A549 (cell line): ENCODE measurements around the gene PLA2G4A. TPM values are rescaled to one million over a fixed set of nuclear protein-coding genes. Genes with fewer than 3 reads are reported as not detected.
"Not testable (repeated sequence)": the region's sequence is repeated elsewhere in the genome, so short reads cannot be mapped to it uniquely, and the experiment has no call there.

ENCODE experiments used
- ATAC-seq, 2 experiments: fragments of 200-7000 bp in 1 of 2; fragments of >200 bp in 1 of 2; cut with Nextera tagmentation in 1 of 2; cut with Tn5 transposase in 1 of 2; 3 replicates each; pipeline versions ENCODE4 v1.8.0 to v1.9.1; 2018 to 2020; ENCODE audit warnings: mild to moderate bottlenecking in 1 of 2, moderate library complexity in 1 of 2
- CTCF ChIA-PET: fragments of 300-600 bp; sonication (Branson Sonifier 250); formaldehyde crosslinking; extraction: SDS; loops from one replicate; lab custom pipeline; 2021; ENCODE audit warnings: antibody characterized with exemption, inconsistent platforms; lab: Yijun Ruan, JAX
- POLR2A ChIA-PET: fragments of 350-600 bp; formaldehyde crosslinking; extraction: SDS; loops from one replicate; lab custom pipeline; 2021; ENCODE audit warnings: antibody characterized with exemption, inconsistent platforms; lab: Yijun Ruan, JAX
- DNase-seq, 2 experiments: peaks; one replicate each; pipeline versions ENCODE4 v3.0.0 to v3.0.0-alpha.2; 2011 to 2016; ENCODE audit warnings: low read depth in 1 of 2, low spot score in 1 of 2
- FAIRE-seq: peaks from 2 replicates; lab custom pipeline; 2011; peaks lifted over from hg19 to GRCh38; lab: Jason Lieb, UNC
- H3K27ac ChIP-seq, 2 experiments: fragments of >200 bp; sonication (Bioruptor Twin); formaldehyde crosslinking; 3 replicates each; pipeline ENCODE4 v1.5.1; 2016 to 2017
- H3K4me1 ChIP-seq: fragments of >200 bp; sonication (Bioruptor Twin); formaldehyde crosslinking; 3 replicates; pipeline ENCODE4 v1.6.1; 2016
- H3K4me2 ChIP-seq: fragments of >200 bp; sonication (Bioruptor Twin); formaldehyde crosslinking; 3 replicates; pipeline ENCODE4 v1.6.1; 2016
- H3K4me3 ChIP-seq: fragments of >200 bp; sonication (Bioruptor Twin); formaldehyde crosslinking; 3 replicates; pipeline ENCODE4 v1.5.1; 2016
- H3K9me3 ChIP-seq: fragments of >200 bp; sonication (Bioruptor Twin); formaldehyde crosslinking; 3 replicates; pipeline ENCODE4 v1.6.1; 2016
- CHD2 ChIP-seq: fragments of 150-350 bp; IDR thresholded peaks from 2 replicates; pipeline ENCODE4 v1.6.1; 2014; ENCODE audit warnings: low read length; ENCODE audit not compliant: partially characterized antibody
- CTCF ChIP-seq: fragments of >200 bp; sonication (Bioruptor Twin); formaldehyde crosslinking; IDR thresholded peaks from 3 replicates; pipeline ENCODE4 v1.5.1; 2016
- MAFK ChIP-seq: fragments of 450-650 bp; IDR thresholded peaks from 2 replicates; pipeline ENCODE4 v1.6.1; 2014; ENCODE audit not compliant: partially characterized antibody
- RAD21 ChIP-seq, 2 experiments: fragments of >200 bp in 1 of 2; sonication (Bioruptor Twin) in 1 of 2; formaldehyde crosslinking in 1 of 2; IDR thresholded peaks in 1 of 2; conservative IDR thresholded peaks in 1 of 2; 2 replicates in 1 of 2; 3 replicates in 1 of 2; pipeline ENCODE4 v1.6.1; 2012 to 2018; ENCODE audit warnings: inconsistent platforms in 1 of 2
- RFX5 ChIP-seq: fragments of 450-650 bp; IDR thresholded peaks from 2 replicates; pipeline ENCODE4 v1.7.1; 2014; ENCODE audit warnings: antibody characterized with exemption, mild to moderate bottlenecking, moderate library complexity
- SMC3 ChIP-seq: fragments of >200 bp; sonication (Bioruptor Twin); formaldehyde crosslinking; IDR thresholded peaks from 3 replicates; pipeline ENCODE4 v1.6.1; 2018; ENCODE audit warnings: inconsistent platforms
- ZC3H11A ChIP-seq: fragments of 450-650 bp; IDR thresholded peaks from 2 replicates; pipeline ENCODE4 v1.6.1; 2014; ENCODE audit warnings: antibody characterized with exemption, mild to moderate bottlenecking
- WGBS: methylation state at CpG from one replicate; pipeline ENCODE4 v1.1.6; 2017; ENCODE audit errors: missing lambda C conversion rate; 5-methylcytosine and 5-hydroxymethylcytosine counted together
- polyA plus RNA-seq, 4 experiments: library from polyadenylated mRNA; depleted of rRNA in 3 of 4; stranded (reverse); fragments of >200 nt; fragmentation: RNase III in 1 of 4; extraction: RNeasy Plus Mini Kit Qiagen cat#74134 plus additional on column Dnase treatment in 1 of 4; gene quantifications; 2 replicates in 3 of 4; 3 replicates in 1 of 4; pipeline ENCODE4 v1.2.3, GENCODE V29; 2011 to 2017
- TF ChIP-seq, protein P1 (sequence below): fragments of 250-450 bp; sonication (Bioruptor Pico); IDR thresholded peaks from 2 replicates; pipeline ENCODE4 v1.5.0; 2020; ENCODE audit warnings: low read depth, mild to moderate bottlenecking, moderate library complexity

The PLA2G4A gene
- polyA plus RNA-seq, 2 of the 4 experiments (the other 2 are of a cell fraction) = 26.3 to 80.4 TPM

GRCh38 chr1:186904361-186904760 is 75.6 kb downstream of the PLA2G4A start:
- Histone ChIP-seq H3K4me3 (no peak overlapping the region), H3K4me2 (no peak overlapping the region), H3K27ac (no peak overlapping the region), H3K4me1 (no peaks in the 10 kb centered on the region), H3K9me3 (no peaks in the 10 kb centered on the region)
- FAIRE-seq = no peak
- no peak for DNase-seq
- 72% methylated on average over 3 of the region's 3 CpGs for WGBS
- no peak for ATAC-seq
- ChIA-PET CTCF (interaction anchor here (0.7 kb wide), 1 partner anchor 13 kb away, joined by 3 read pairs; no protein-coding TSS in a partner anchor), POLR2A (no interaction called here)
- TF ChIP-seq, protein P1, sequence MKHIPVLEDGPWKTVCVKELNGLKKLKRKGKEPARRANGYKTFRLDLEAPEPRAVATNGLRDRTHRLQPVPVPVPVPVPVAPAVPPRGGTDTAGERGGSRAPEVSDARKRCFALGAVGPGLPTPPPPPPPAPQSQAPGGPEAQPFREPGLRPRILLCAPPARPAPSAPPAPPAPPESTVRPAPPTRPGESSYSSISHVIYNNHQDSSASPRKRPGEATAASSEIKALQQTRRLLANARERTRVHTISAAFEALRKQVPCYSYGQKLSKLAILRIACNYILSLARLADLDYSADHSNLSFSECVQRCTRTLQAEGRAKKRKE (CRISPR knock-in tag) = no peak
- no peak for TF ChIP-seq RFX5

DNA sequence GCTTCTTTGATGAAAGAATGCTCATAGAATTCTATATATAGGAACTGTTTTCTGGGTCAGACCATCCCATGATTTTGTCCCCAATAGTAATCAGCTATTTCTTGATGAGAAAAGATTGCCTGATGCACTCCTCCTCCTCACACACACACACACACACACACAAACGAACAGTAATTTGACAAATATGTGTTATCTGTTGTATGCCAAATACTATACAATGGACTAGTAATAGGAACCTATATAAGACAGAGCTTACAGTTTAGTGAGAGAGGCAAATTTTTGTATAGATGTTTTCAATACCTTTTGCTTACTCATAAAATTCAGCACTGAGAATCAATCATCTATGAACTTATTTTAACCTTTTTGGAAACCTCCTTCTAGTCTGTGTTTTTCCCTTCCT is 76.8 kb downstream of the PLA2G4A start:
- FAIRE-seq (peak; percentile 51), ATAC-seq (no peak), DNase-seq (no peak)
- no peaks in the 10 kb centered on the region for H3K4me1 ChIP-seq
- ChIA-PET CTCF (no interaction called here), POLR2A (no interaction called here)
- WGBS = 18% methylated on average over 1 of the region's 1 CpG
- H3K4me2 ChIP-seq = no peak overlapping the region
- H3K27ac ChIP-seq = no peak overlapping the region
- no peak for TF ChIP-seq CHD2
- TF ChIP-seq MAFK = peak; percentile 21
- H3K9me3 ChIP-seq = no peaks in the 10 kb centered on the region
- H3K4me3 ChIP-seq = no peak overlapping the region

DNA sequence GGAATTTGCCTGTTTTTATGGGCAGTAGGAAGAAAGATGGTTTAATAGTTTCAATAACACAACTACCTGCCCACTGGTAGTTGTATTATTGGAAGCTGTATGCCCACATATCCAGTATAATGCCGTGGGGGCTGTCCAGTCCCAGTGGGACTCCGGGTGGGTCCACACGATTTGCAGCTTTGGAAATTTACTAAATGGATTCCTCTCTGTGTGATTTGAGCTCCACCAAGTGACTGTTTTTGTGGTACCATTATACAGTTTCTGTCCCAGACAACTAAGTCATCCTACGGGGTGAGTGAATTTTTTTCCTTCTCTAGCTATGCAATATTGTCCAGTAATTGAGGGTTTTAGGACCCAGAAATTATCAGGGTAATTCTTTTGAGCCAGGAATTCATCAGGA is 86.8 kb downstream of the PLA2G4A start:
- ChIA-PET CTCF (interaction anchor here (0.9 to 2.7 kb wide), 4 partner anchors 9 to 310 kb away, joined by 3 to 14 read pairs (median 4); no protein-coding TSS in a partner anchor), POLR2A (interaction anchor here (1.4 kb wide), 1 partner anchor 540 kb away, joined by 4 read pairs; the partner anchor contains the start of gene TPR)
- no peak for ATAC-seq
- no peak for FAIRE-seq
- no peaks in the 10 kb centered on the region for H3K9me3 ChIP-seq
- H3K4me2 ChIP-seq = no peak overlapping the region
- DNase-seq = no peak
- peaks cover 5% of the 10 kb centered on the region; the same call in 1 of the 3 replicates for H3K4me1 ChIP-seq
- H3K4me3 ChIP-seq = no peak overlapping the region
- peak; percentile 53 to 72 for TF ChIP-seq RAD21 (conservative IDR thresholded peaks at IDR 0.05 in 1 of 2, IDR thresholded peaks at IDR 0.05 in 1 of 2)
- peak; percentile 67 for TF ChIP-seq SMC3
- TF ChIP-seq ZC3H11A = no peak
- peak; percentile 43 for TF ChIP-seq CTCF
- 35% methylated on average over 4 of the region's 4 CpGs for WGBS
- peak overlapping the region in 1 of 2 experiments; percentile 41; a peak in 3 of 6 replicates for H3K27ac ChIP-seq

GRCh38 chr1:186917106-186917786 is 88.5 kb downstream of the PLA2G4A start:
- CTCF ChIA-PET = interaction anchor here (0.9 to 2.6 kb wide), 14 partner anchors 11 to 312 kb away, joined by 3 to 15 read pairs (median 4); partner anchors contain the start of gene PTGS2
- peak in 1 of 2 experiments; percentile 45 for DNase-seq
- FAIRE-seq = not testable (repeated sequence)

GRCh38 chr1:186921386-186921785 is 92.6 kb downstream of the PLA2G4A start:
- WGBS = 92% methylated on average over 5 of the region's 5 CpGs
- H3K4me1 ChIP-seq, H3K4me3 ChIP-seq, H3K9me3 ChIP-seq, DNase-seq, H3K27ac ChIP-seq, CTCF ChIA-PET, ATAC-seq, H3K4me2 ChIP-seq, POLR2A ChIA-PET, FAIRE-seq: not testable (repeated sequence)

More at GRCh38 chr1:186917106-186917786, 88.5 kb downstream of the PLA2G4A start:
- H3K4me2 ChIP-seq, H3K4me3 ChIP-seq, H3K4me1 ChIP-seq, H3K9me3 ChIP-seq, ATAC-seq, H3K27ac ChIP-seq, POLR2A ChIA-PET: not testable (repeated sequence)
- TF ChIP-seq RAD21 (conservative IDR thresholded peaks at IDR 0.05 in 1 of 2, IDR thresholded peaks at IDR 0.05 in 1 of 2) (peak; percentile 24 to 44; a peak in 2 of 5 replicates), CTCF (peak; percentile 38; the same call in 2 of the 3 replicates), SMC3 (0 out of 3 replicates have a peak, but pooled peaks have one; percentile 11)
- WGBS = 79% methylated on average over 14 of the region's 14 CpGs

DNA sequence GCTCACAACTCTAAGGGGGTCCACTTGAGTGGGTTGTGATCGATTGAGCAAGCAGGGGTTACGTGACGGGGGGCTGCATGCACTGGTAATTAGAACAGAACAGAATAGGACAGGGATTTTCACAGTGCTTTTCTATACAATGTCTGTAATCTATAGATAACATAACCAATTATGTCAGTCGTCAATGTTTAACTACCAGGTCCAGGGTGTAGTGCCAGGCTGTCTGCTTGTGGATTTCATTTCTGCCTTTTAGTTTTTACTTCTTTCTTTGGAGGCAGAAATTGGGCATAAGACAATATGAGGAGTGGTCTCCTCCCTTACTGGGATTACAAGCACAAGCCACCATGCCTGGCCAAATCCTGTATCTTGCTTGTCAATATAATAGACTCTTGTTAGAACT is 94.1 kb downstream of the PLA2G4A start:
- H3K4me3 ChIP-seq, CTCF ChIA-PET, POLR2A ChIA-PET, H3K9me3 ChIP-seq, H3K4me2 ChIP-seq, FAIRE-seq, ATAC-seq, H3K27ac ChIP-seq, DNase-seq, H3K4me1 ChIP-seq: not testable (repeated sequence)
- 55% methylated on average over 4 of the region's 4 CpGs for WGBS
